WTC11 (cell line): Measurements from ENCODE around the gene PKP1. TPM values are rescaled to one million over a fixed set of nuclear protein-coding genes. Genes with fewer than 3 reads are reported as not detected.

Source experiments
- ATAC-seq: fragments of 200-7000 bp; cut with Tn5 transposase; 2 replicates; pipeline ENCODE4 v1.10.0; 2021; ENCODE audit warnings: mild to moderate bottlenecking, moderate library complexity
- CTCF ChIA-PET: fragments of 300-600 bp; sonication (Branson Sonifier 250); formaldehyde crosslinking; loops from one replicate; lab custom pipeline; 2021; ENCODE audit warnings: antibody characterized with exemption; lab: Charles Lee
- POLR2A ChIA-PET: fragments of 350-600 bp; sonication (Branson Sonifier 250); formaldehyde crosslinking; loops from one replicate; lab custom pipeline; 2021; ENCODE audit warnings: antibody characterized with exemption; lab: Charles Lee
- DNase-seq: peaks from one replicate; pipeline ENCODE4 v3.0.0; 2021; ENCODE audit warnings: low spot score
- H3K27ac Mint-ChIP-seq: 2 replicates; pipeline ENCODE4 v1.8.0; 2021; ENCODE audit warnings: mixed read lengths
- H3K27me3 Mint-ChIP-seq: 2 replicates; pipeline ENCODE4 v1.8.0; 2021; ENCODE audit warnings: low read depth, mild to moderate bottlenecking, moderate library complexity, mixed read lengths
- H3K36me3 Mint-ChIP-seq: 2 replicates; pipeline ENCODE4 v1.8.0; 2021; ENCODE audit warnings: mixed read lengths
- H3K4me1 Mint-ChIP-seq: 2 replicates; pipeline ENCODE4 v1.8.0; 2022; ENCODE audit warnings: mixed read lengths
- H3K4me3 Mint-ChIP-seq: 2 replicates; pipeline ENCODE4 v1.8.0; 2021; ENCODE audit warnings: mild to moderate bottlenecking, moderate library complexity, mixed read lengths
- H3K9me3 Mint-ChIP-seq: 2 replicates; pipeline ENCODE4 v1.8.0; 2021; ENCODE audit warnings: mixed read lengths
- ARID4B ChIP-seq: sonication (generic); formaldehyde crosslinking; IDR thresholded peaks from 2 replicates; pipeline ENCODE4 v1.8.0; 2023; ENCODE audit warnings: missing genetic modification reagents, mild to moderate bottlenecking, borderline replicate concordance
- CREM ChIP-seq: sonication (generic); formaldehyde crosslinking; IDR thresholded peaks from 2 replicates; pipeline ENCODE4 v1.8.1; 2022; ENCODE audit warnings: mild to moderate bottlenecking, missing genetic modification reagents, moderate library complexity
- ETV6 ChIP-seq: sonication (generic); formaldehyde crosslinking; IDR thresholded peaks from 2 replicates; pipeline ENCODE4 v1.8.1; 2022; ENCODE audit warnings: mild to moderate bottlenecking, missing genetic modification reagents
- FOXJ3 ChIP-seq: sonication (generic); formaldehyde crosslinking; IDR thresholded peaks from 2 replicates; pipeline ENCODE4 v1.9.0; 2021; ENCODE audit warnings: missing genetic modification reagents, mild to moderate bottlenecking, borderline replicate concordance
- FOXP1 ChIP-seq: sonication (generic); formaldehyde crosslinking; IDR thresholded peaks from 2 replicates; pipeline ENCODE4 v1.8.0; 2022; ENCODE audit warnings: missing genetic modification reagents, mild to moderate bottlenecking, moderate library complexity, borderline replicate concordance
- IRF1 ChIP-seq: sonication (generic); formaldehyde crosslinking; IDR thresholded peaks from 2 replicates; pipeline ENCODE4 v1.8.0; 2023; ENCODE audit warnings: missing genetic modification reagents
- KAT7 ChIP-seq: sonication (generic); formaldehyde crosslinking; IDR thresholded peaks from 2 replicates; pipeline ENCODE4 v1.8.1; 2023; ENCODE audit warnings: missing genetic modification reagents, mild to moderate bottlenecking, borderline replicate concordance
- SOX15 ChIP-seq: fragments of 250-450 bp; sonication (Bioruptor Pico); IDR thresholded peaks from 2 replicates; pipeline ENCODE4 v1.9.0; 2021; ENCODE audit warnings: mild to moderate bottlenecking
- ZNF232 ChIP-seq: sonication (generic); formaldehyde crosslinking; IDR thresholded peaks from 2 replicates; pipeline ENCODE4 v1.8.0; 2022; ENCODE audit warnings: mild to moderate bottlenecking, missing genetic modification reagents
- ZNF263 ChIP-seq: sonication (generic); formaldehyde crosslinking; IDR thresholded peaks from 2 replicates; pipeline ENCODE4 v1.8.1; 2022; ENCODE audit warnings: low read depth, mild to moderate bottlenecking, moderate library complexity, missing genetic modification reagents
- ZNF416 ChIP-seq: fragments of 250-450 bp; sonication (Bioruptor Pico); IDR thresholded peaks from 2 replicates; pipeline ENCODE4 v1.9.0; 2021; ENCODE audit warnings: mild to moderate bottlenecking, inconsistent platforms
- ZNF423 ChIP-seq: fragments of 250-450 bp; sonication (Bioruptor Pico); IDR thresholded peaks from 2 replicates; pipeline ENCODE4 v2.1.2; 2022; ENCODE audit warnings: mild to moderate bottlenecking, moderate library complexity
- total RNA-seq: library from RNA; stranded (reverse); gene quantifications from 3 replicates; pipeline ENCODE4 v1.2.3, GENCODE V29; 2021
- TF ChIP-seq, protein P1 (sequence below): fragments of 250-450 bp; sonication (Bioruptor Pico); IDR thresholded peaks from 2 replicates; pipeline ENCODE4 v2.1.2; 2022; ENCODE audit warnings: mild to moderate bottlenecking, moderate library complexity
- TF ChIP-seq, protein P2 (sequence below): sonication (generic); formaldehyde crosslinking; IDR thresholded peaks from 2 replicates; pipeline ENCODE4 v1.8.1; 2022; ENCODE audit warnings: mild to moderate bottlenecking, missing genetic modification reagents, moderate library complexity, borderline replicate concordance
- TF ChIP-seq, protein P3 (sequence below): sonication (generic); formaldehyde crosslinking; conservative IDR thresholded peaks from 2 replicates; pipeline ENCODE4 v1.8.1; 2023; ENCODE audit warnings: mild to moderate bottlenecking, low read depth, missing genetic modification reagents, moderate library complexity
- TF ChIP-seq, protein P4 (sequence below): fragments of 250-450 bp; sonication (Bioruptor Pico); IDR thresholded peaks from 2 replicates; pipeline ENCODE4 v1.9.0; 2021; ENCODE audit warnings: mild to moderate bottlenecking
- TF ChIP-seq, protein P5 (sequence below): sonication (generic); formaldehyde crosslinking; IDR thresholded peaks from 2 replicates; pipeline ENCODE4 v1.8.1; 2022; ENCODE audit warnings: missing genetic modification reagents, borderline replicate concordance

PKP1 gene
- total RNA-seq, 1 experiment from 2014 or later, result 0.24 TPM

GRCh38 chr1:201295861-201296260 lies 12.6 kb downstream of the PKP1 start:
- ATAC-seq, result no peak
- no peak overlapping the region for H3K4me3 Mint-ChIP-seq
- H3K27ac Mint-ChIP-seq, result no peak overlapping the region
- no peaks in the 10 kb centered on the region for H3K27me3 Mint-ChIP-seq
- no peaks in the 10 kb centered on the region for H3K36me3 Mint-ChIP-seq
- POLR2A ChIA-PET, result no interaction called here
- TF ChIP-seq IRF1 (CRISPR knock-in tag) (no peak), SOX15 (CRISPR knock-in tag) (no peak), ZNF263 (CRISPR knock-in tag) (no peak), ETV6 (CRISPR knock-in tag) (no peak), KAT7 (no peak), ZNF232 (no peak), CREM (CRISPR knock-in tag) (no peak), ZNF423 (CRISPR knock-in tag) (no peak), ZNF416 (CRISPR knock-in tag) (no peak), FOXP1 (CRISPR knock-in tag) (no peak), FOXJ3 (CRISPR knock-in tag) (no peak), ARID4B (CRISPR knock-in tag) (no peak)
- TF ChIP-seq, protein P1, sequence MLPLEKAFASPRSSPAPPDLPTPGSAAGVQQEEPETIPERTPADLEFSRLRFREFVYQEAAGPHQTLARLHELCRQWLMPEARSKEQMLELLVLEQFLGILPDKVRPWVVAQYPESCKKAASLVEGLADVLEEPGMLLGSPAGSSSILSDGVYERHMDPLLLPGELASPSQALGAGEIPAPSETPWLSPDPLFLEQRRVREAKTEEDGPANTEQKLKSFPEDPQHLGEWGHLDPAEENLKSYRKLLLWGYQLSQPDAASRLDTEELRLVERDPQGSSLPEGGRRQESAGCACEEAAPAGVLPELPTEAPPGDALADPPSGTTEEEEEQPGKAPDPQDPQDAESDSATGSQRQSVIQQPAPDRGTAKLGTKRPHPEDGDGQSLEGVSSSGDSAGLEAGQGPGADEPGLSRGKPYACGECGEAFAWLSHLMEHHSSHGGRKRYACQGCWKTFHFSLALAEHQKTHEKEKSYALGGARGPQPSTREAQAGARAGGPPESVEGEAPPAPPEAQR (CRISPR knock-in tag), result no peak
- TF ChIP-seq, protein P2, sequence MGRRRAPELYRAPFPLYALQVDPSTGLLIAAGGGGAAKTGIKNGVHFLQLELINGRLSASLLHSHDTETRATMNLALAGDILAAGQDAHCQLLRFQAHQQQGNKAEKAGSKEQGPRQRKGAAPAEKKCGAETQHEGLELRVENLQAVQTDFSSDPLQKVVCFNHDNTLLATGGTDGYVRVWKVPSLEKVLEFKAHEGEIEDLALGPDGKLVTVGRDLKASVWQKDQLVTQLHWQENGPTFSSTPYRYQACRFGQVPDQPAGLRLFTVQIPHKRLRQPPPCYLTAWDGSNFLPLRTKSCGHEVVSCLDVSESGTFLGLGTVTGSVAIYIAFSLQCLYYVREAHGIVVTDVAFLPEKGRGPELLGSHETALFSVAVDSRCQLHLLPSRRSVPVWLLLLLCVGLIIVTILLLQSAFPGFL (CRISPR knock-in tag), result no peak
- TF ChIP-seq, protein P3, sequence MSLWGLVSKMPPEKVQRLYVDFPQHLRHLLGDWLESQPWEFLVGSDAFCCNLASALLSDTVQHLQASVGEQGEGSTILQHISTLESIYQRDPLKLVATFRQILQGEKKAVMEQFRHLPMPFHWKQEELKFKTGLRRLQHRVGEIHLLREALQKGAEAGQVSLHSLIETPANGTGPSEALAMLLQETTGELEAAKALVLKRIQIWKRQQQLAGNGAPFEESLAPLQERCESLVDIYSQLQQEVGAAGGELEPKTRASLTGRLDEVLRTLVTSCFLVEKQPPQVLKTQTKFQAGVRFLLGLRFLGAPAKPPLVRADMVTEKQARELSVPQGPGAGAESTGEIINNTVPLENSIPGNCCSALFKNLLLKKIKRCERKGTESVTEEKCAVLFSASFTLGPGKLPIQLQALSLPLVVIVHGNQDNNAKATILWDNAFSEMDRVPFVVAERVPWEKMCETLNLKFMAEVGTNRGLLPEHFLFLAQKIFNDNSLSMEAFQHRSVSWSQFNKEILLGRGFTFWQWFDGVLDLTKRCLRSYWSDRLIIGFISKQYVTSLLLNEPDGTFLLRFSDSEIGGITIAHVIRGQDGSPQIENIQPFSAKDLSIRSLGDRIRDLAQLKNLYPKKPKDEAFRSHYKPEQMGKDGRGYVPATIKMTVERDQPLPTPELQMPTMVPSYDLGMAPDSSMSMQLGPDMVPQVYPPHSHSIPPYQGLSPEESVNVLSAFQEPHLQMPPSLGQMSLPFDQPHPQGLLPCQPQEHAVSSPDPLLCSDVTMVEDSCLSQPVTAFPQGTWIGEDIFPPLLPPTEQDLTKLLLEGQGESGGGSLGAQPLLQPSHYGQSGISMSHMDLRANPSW (CRISPR knock-in tag), result no peak
- TF ChIP-seq, protein P4, sequence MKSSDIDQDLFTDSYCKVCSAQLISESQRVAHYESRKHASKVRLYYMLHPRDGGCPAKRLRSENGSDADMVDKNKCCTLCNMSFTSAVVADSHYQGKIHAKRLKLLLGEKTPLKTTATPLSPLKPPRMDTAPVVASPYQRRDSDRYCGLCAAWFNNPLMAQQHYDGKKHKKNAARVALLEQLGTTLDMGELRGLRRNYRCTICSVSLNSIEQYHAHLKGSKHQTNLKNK (CRISPR knock-in tag), result no peak
- TF ChIP-seq, protein P5, sequence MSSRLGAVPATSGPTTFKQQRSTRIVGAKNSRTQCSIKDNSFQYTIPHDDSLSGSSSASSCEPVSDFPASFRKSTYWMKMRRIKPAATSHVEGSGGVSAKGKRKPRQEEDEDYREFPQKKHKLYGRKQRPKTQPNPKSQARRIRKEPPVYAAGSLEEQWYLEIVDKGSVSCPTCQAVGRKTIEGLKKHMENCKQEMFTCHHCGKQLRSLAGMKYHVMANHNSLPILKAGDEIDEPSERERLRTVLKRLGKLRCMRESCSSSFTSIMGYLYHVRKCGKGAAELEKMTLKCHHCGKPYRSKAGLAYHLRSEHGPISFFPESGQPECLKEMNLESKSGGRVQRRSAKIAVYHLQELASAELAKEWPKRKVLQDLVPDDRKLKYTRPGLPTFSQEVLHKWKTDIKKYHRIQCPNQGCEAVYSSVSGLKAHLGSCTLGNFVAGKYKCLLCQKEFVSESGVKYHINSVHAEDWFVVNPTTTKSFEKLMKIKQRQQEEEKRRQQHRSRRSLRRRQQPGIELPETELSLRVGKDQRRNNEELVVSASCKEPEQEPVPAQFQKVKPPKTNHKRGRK (CRISPR knock-in tag), result no peak
- TF ChIP-seq, all 79 proteins: peak for 0
- Mint-ChIP-seq H3K9me3 (no peaks in the 10 kb centered on the region), H3K4me1 (no peaks in the 10 kb centered on the region)
- CTCF ChIA-PET, result no interaction called here
- no peak for DNase-seq
